ENCODE data around the gene TMEM267. TPM values are rescaled to one million over a fixed set of nuclear protein-coding genes. Genes with fewer than 3 reads are reported as not detected.

The TMEM267 gene
- total RNA-seq, 2 donors from 2014 or later: 7.3 to 9.2 TPM

DNA sequence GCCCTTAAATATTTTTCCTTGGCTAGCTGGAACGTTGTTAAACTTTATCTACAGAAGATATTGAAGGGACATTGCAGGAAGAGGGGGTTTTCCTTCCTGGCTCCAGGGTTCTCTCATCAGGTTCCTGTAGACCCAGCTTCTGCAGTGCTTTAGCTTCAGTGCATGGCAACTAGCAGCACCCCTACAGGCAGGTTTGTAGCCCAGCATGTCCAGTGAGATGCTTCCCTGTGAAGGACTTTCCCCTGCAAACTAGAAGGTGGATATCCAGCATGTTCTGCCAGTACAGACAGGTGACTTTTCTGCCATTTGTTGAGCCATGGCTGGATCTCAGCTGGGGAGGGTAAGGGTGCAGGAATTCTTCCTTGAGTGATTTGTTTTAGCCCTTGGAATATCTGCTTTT lies 81.8 kb downstream of the TMEM267 start:
- no peaks in the 10 kb centered on the region for H3K36me3 ChIP-seq (replicated peaks in 1 of 2; ENCODE audit: insufficient read depth in 1 of 2, low read depth in 2 of 2)
- intact Hi-C loops (cut with DNase I): no loop called here
- no peak overlapping the region for H3K27ac ChIP-seq
- TF ChIP-seq, protein P1, sequence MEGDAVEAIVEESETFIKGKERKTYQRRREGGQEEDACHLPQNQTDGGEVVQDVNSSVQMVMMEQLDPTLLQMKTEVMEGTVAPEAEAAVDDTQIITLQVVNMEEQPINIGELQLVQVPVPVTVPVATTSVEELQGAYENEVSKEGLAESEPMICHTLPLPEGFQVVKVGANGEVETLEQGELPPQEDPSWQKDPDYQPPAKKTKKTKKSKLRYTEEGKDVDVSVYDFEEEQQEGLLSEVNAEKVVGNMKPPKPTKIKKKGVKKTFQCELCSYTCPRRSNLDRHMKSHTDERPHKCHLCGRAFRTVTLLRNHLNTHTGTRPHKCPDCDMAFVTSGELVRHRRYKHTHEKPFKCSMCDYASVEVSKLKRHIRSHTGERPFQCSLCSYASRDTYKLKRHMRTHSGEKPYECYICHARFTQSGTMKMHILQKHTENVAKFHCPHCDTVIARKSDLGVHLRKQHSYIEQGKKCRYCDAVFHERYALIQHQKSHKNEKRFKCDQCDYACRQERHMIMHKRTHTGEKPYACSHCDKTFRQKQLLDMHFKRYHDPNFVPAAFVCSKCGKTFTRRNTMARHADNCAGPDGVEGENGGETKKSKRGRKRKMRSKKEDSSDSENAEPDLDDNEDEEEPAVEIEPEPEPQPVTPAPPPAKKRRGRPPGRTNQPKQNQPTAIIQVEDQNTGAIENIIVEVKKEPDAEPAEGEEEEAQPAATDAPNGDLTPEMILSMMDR (IDR thresholded peaks at IDR 0.05): no peak
- TF ChIP-seq POLR2A (IDR thresholded peaks at IDR 0.05): no peak
- no peaks in the 10 kb centered on the region for H3K27me3 ChIP-seq
- WGBS, 2 donors: 50% methylated on average over 1 of the region's 1 CpG
- no peak overlapping the region for H3K4me3 ChIP-seq
- no peak for DNase-seq
- peaks cover 7% of the 10 kb centered on the region for H3K4me1 ChIP-seq
- no peak for ATAC-seq
- no peaks in the 10 kb centered on the region for H3K9me3 ChIP-seq

- no peak for ATAC-seq
- Histone ChIP-seq H3K36me3 (replicated peaks in 1 of 2; ENCODE audit: insufficient read depth in 1 of 2, low read depth in 2 of 2) (no peaks in the 10 kb centered on the region), H3K27ac (no peak overlapping the region), H3K4me3 (no peak overlapping the region), H3K9me3 (no peaks in the 10 kb centered on the region), H3K4me1 (peaks cover 8% of the 10 kb centered on the region), H3K27me3 (no peaks in the 10 kb centered on the region)
- WGBS, 2 donors: 92 to 96% methylated on average over 3 of the region's 3 CpGs
- intact Hi-C loops (cut with DNase I): no loop called here
- TF ChIP-seq, protein P1 (IDR thresholded peaks at IDR 0.05): peak in 2 of 7 experiments; percentile 20 to 37
- no peak for TF ChIP-seq POLR2A (IDR thresholded peaks at IDR 0.05)
- no peak for DNase-seq
Measured at GRCh38 chr5:43400082-43400481, 83.6 kb downstream of the TMEM267 start.

DNA sequence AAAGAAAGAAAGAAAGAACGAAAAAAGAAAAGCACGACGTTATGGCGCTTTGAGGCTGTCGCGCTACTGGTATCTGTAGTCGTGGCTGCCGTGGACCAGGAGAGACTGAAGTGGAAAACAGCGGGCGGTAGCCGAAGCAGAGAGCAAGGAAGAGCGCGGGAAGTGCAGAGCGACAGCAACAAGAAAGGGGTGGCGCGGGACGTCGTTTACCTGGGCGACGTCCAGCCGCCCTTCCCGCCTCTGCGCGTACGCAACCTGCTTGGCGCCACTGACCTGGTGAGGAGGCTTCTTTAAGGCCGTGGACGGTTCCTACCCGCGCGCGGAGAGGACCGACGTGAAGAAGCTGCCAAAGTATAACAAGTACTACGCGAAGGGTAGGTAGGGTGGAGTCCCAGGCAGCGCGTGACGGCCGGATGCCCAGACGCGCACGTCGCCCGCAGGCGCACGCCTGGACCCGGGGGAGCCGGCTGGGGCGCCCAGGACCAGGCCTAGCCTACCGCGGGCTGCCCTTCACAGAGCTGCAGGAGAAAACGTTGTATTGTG lies 86.8 kb downstream of the TMEM267 start:
- Histone ChIP-seq H3K27me3 (no peaks in the 10 kb centered on the region), H3K4me3 (peak overlapping the region; percentile 6 to 21), H3K4me1 (peaks cover 8% of the 10 kb centered on the region), H3K36me3 (replicated peaks in 1 of 2; ENCODE audit: insufficient read depth in 1 of 2, low read depth in 2 of 2) (no peaks in the 10 kb centered on the region), H3K27ac (peak overlapping the region in 3 of 4 donors; percentile 56 to 72 (median 61)), H3K9me3 (no peaks in the 10 kb centered on the region)
- intact Hi-C loops (cut with DNase I): no loop called here
- peak; percentile 87 for ATAC-seq
- 2 to 5% methylated on average over 39 to 50 of the region's 53 CpGs for WGBS, 2 donors
- DNase-seq: peak; percentile 57 to 67 (median 60)
- peak in 2 of 3 donors; percentile 48 to 60 for TF ChIP-seq POLR2A (IDR thresholded peaks at IDR 0.05)
- TF ChIP-seq, protein P1 (IDR thresholded peaks at IDR 0.05): no peak

Other genes with a start within 250 kb of the TMEM267 start
- gene HMGCS1, start 170.5 kb downstream of the TMEM267 start, total RNA-seq: 10 to 100 TPM; 10.9 to 22.8 TPM
- gene CCL28, start 71.5 kb downstream of the TMEM267 start, total RNA-seq: 10 to 100 TPM; 10.5 to 21.0 TPM
- 1 to 10 TPM in 1 of 2 donors, not detected in 1; 1.3 TPM for gene C5orf34, start 31.3 kb upstream of the TMEM267 start, total RNA-seq
- 10 to 100 TPM; 33.6 to 45.1 TPM for gene PAIP1, start 73.2 kb upstream of the TMEM267 start, total RNA-seq
- 10 to 100 TPM; 25.1 to 30.1 TPM for gene NNT, start 119.3 kb upstream of the TMEM267 start, total RNA-seq